HUES64 (cell line): ENCODE measurements around the gene CABP4.

Experiments
- H3K27ac ChIP-seq: 2 replicates; pipeline ENCODE4 v1.7.0; 2013; ENCODE audit warnings: low read depth, low read length, inconsistent platforms
- H3K27me3 ChIP-seq: 2 replicates; pipeline ENCODE4 v1.6.1; 2013; ENCODE audit warnings: mild to moderate bottlenecking, low read length; ENCODE audit not compliant: insufficient read depth
- H3K36me3 ChIP-seq: 2 replicates; pipeline ENCODE4 v1.6.1; 2013; ENCODE audit warnings: mild to moderate bottlenecking, low read length; ENCODE audit not compliant: insufficient read depth
- H3K4me1 ChIP-seq: 2 replicates; pipeline ENCODE4 v1.6.1; 2013; ENCODE audit warnings: mild to moderate bottlenecking, low read length, moderate library complexity; ENCODE audit not compliant: insufficient read depth
- H3K4me3 ChIP-seq: 2 replicates; pipeline ENCODE4 v1.5.1; 2013; ENCODE audit warnings: mild to moderate bottlenecking, low read length, moderate library complexity
- H3K9ac ChIP-seq: 2 replicates; pipeline ENCODE4 v1.6.1; 2013; ENCODE audit warnings: mild to moderate bottlenecking, low read depth, low read length
- H3K9me3 ChIP-seq: 2 replicates; pipeline ENCODE4 v1.6.1; 2013; ENCODE audit warnings: low read depth, low read length; ENCODE audit not compliant: insufficient read depth
- WGBS: fragments of 150-250, 120-280 bp; methylation state at CpG from one replicate; pipeline ENCODE4 v1.1.7; 2013; ENCODE audit warnings: missing lambda C conversion rate; 5-methylcytosine and 5-hydroxymethylcytosine counted together

The CABP4 gene

DNA sequence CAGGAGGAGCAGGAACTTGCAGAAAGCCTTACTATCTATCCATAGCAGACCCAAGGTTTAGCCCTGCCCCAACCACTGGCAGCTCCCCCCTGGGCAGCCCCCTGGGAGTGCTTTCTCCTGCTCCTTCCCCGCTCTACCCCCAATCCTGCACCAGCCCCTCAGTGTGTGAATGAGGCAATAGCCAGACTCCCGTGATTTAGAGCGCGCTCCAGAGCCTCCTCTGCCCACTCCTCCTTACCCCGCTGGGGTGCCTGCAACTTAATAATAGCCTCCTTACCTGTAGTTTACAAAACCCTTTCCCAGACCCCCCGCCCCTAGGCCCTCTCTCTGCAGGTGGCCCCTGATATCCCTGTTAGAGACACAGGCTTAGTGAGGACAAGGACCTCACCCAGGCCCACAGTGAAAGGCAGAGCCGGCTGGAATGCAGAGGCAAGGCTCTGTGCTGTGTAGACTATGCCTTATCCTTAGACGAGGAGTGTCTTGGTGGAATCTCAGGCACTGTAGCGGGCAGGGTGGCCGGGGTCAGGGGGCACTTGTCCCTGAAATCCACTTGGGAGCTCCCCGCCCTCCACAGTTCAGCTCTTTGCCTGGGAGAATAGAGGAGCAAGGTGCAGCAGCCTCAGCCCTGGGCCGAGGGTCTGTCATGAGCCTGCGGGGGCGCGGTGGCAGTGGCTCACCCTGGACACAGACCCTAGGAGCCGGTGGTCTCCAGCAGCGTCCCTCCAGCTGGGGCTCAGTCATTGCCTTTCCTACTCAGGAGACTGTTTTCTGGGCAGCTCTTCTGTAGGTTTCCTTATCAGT is 44.0 kb upstream of the CABP4 start:
- H3K36me3 ChIP-seq, result no peaks in the 10 kb centered on the region
- 82% methylated on average over 17 of the region's 17 CpGs for WGBS
- peaks cover 20% of the 10 kb centered on the region for H3K27me3 ChIP-seq
- peaks cover 5% of the 10 kb centered on the region; the same call in 1 of the 2 replicates for H3K4me1 ChIP-seq
- H3K9ac ChIP-seq, result no peak overlapping the region; the same call in 1 of the 2 replicates
- H3K27ac ChIP-seq, result no peak overlapping the region
- H3K9me3 ChIP-seq, result no peaks in the 10 kb centered on the region
- H3K4me3 ChIP-seq, result no peak overlapping the region

DNA sequence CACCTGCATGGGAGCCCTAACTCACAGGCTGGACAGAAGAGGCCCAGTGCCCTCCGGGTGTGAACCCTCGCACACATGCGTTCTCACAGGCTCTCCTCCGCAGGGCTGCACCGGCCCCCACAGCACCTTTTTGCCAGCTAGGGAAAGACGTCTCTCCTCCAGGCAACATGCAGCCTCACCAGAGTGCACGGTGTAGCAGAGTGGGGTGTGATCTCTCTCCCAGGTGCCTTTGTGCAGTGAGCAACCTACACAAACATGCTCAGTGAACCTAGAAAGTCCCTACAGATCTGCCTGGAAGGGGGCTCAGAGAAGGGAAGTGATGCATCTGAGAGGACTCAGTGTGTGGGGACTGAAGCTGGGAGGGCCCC is 43.4 kb upstream of the CABP4 start:
- 81% methylated on average over 7 of the region's 7 CpGs for WGBS
- Histone ChIP-seq H3K9me3 (no peaks in the 10 kb centered on the region), H3K4me3 (no peak overlapping the region), H3K27ac (no peak overlapping the region), H3K36me3 (no peaks in the 10 kb centered on the region), H3K4me1 (peaks cover 7% of the 10 kb centered on the region; the same call in 1 of the 2 replicates), H3K27me3 (peaks cover 20% of the 10 kb centered on the region), H3K9ac (no peak overlapping the region)

DNA sequence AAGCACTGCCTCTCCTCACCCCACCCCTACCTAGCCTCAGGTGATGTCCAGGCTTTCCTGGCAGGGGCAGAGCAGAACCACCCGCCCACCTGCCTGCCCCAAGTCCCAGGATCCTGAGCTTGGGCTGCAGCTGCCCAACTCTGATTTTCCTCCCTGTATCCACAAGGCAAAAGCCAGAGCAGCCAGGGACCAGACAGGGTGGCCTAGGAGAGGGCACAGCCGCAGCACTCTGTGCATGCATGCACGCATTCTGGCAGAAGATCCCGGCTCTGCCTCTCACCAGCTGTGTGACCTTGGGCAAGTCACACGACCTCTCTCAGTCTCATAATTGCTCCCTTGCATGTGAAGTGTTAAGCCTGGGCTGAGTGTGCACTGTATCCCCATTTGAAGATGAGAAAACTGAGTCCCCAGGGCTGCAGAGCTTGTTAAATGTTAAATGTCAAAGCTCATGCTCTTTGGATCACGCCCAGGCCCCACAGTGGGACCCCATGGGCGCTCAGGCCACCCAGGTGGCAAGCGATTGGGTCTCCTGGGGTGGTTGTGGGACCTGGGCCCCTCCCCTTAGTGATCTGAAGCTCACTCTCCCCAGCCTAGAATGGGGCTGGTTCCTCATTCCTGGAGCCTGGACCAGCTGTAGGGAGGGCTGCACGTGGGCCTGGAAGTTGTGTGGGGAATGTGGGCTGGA is 42.5 kb upstream of the CABP4 start:
- no peak overlapping the region for H3K9ac ChIP-seq
- H3K27me3 ChIP-seq, result peaks cover 20% of the 10 kb centered on the region
- WGBS, result 86% methylated on average over 9 of the region's 9 CpGs
- H3K4me1 ChIP-seq, result peaks cover 8% of the 10 kb centered on the region; the same call in 1 of the 2 replicates
- no peaks in the 10 kb centered on the region for H3K9me3 ChIP-seq
- no peaks in the 10 kb centered on the region for H3K36me3 ChIP-seq
- H3K4me3 ChIP-seq, result no peak overlapping the region
- no peak overlapping the region for H3K27ac ChIP-seq

DNA sequence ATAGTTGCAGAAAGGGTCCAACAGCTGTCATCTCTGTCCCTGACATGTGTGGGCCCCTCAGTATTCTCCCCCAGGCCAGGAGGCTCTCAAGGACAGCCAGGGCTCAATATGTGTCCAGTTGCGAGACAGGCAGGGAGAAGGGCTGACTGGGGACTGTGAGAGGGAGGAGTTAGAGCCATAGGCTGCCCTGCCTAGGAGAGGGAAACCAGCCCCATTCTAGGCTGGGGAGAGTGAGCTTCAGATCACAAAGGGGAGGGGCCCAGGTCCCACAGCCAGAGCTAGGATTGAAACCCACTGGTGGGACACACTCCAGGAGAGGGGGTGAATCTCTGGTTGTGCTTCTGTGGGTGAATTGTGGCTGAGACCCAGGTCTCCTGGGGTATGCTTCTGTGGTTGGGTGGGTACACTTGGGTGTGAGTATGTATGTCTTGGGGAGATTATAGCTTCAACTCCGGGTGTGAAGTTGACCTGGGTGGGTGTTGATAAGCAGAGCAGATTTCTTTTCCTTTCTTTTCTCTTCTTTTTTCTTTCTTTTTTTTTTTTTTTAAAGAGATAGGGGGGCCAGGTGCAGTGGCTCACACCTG is 41.8 kb upstream of the CABP4 start:
- peaks cover 8% of the 10 kb centered on the region; the same call in 1 of the 2 replicates for H3K4me1 ChIP-seq
- H3K9me3 ChIP-seq, result no peaks in the 10 kb centered on the region
- no peak overlapping the region for H3K4me3 ChIP-seq
- no peak overlapping the region for H3K27ac ChIP-seq
- no peaks in the 10 kb centered on the region for H3K36me3 ChIP-seq
- no peak overlapping the region for H3K9ac ChIP-seq
- WGBS, result 80% methylated on average over 1 of the region's 2 CpGs
- peaks cover 20% of the 10 kb centered on the region for H3K27me3 ChIP-seq

DNA sequence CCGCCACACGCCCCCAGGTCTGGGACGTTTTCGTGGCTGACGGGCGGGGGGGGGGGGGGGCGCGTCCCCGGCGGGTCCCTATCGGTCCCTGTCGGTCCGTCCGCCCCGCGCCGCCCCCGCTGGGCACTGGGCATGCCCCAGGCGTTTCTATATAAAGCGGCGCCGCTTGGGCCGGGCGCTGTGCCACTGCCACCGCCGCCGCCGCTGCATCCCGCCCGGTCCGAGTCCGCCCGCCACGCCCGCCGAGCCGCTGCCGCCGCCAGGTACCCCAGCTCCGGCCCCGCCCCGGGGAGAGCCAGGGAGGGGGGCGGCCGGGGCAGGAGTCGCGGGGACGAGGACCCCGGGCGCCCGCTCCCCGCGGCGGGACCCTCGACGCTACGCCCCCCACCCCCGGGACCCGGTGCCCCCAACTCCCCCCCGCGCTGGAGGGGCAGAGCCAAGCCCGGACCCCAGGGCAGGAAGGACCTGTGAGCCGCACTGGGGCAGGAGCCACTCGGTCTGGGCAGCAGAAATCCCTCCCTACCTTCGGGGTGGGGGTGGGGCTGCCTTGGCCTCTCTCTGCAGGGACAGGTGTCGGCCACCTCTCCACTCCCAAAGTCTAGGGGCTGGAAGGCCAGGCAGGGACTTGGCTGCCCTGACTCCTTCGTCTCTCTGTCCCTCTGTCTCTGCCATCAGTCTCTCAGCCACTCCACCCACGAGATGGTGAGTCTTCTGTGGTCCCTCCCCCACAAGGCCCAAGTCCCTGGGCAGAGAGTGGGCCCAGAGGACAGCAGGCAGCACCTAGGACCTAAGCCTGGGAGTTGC is 39.5 kb upstream of the CABP4 start, which contains the start of gene CARNS1:
Gene CARNS1, plus strand, starts transcription at position 178 of the 804 bp plus-strand sequence. Its CDS starts 522 bp downstream, at position 700.
- no peak within 1 kb of the TSS for H3K9ac ChIP-seq
- H3K27ac ChIP-seq, result no peak within 1 kb of the TSS
- no peaks in the 10 kb centered on the region for H3K9me3 ChIP-seq
- WGBS, result 4% methylated on average over 55 of the region's 67 CpGs
- peak within 1 kb of the TSS; percentile 52 for H3K4me3 ChIP-seq
- no peaks in the 10 kb centered on the region for H3K36me3 ChIP-seq
- 0 out of 2 replicates have a peak, but pooled peaks cover 7% of the 10 kb centered on the region for H3K4me1 ChIP-seq
- peaks cover 33% of the 10 kb centered on the region for H3K27me3 ChIP-seq

DNA sequence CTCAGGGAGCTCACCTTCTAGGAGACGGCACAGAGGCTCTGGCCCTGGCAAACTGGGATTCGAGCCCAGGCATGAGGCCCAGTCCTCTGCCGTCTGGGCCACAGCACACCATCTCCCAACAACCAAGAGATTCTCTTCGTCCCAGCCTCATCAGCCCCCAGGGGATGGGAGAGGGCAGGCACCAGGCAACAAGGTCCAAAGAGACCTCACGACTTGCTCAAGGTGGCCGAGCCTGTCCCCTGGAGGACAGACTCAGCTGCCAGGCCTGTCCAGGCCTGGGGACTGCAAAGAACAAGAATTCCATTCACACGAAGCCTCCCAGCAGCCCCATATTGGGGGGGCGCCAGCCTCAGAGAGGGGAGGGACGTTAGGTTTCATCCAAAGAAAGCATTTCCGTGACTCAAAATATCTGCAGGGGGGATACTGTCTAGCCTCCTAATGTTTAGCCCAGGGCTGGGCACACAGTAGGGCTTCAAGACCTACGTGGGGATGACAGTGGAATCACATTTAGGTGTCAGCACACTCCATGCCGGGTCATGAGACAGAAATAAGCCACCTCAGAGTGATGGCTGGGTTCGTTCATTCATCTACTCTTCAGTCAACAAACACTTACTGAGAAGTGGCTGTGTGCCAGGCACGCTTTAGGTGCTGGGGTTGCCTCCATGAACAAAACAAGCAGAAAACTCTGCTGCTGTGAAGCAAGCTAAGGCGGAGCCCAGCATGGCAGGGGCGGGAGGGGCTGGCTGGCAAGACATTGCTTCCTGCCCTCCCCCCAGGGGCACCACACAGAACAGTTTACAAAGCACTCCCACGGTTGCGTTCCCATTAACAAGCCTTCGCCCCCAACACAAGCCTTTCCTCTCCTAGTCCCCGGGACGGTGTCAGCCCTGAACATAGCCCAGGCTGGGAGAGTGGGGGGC is 38.5 kb upstream of the CABP4 start:
- no peaks in the 10 kb centered on the region for H3K36me3 ChIP-seq
- H3K27ac ChIP-seq, result no peak overlapping the region
- H3K9ac ChIP-seq, result no peak overlapping the region
- no peaks in the 10 kb centered on the region for H3K9me3 ChIP-seq
- H3K27me3 ChIP-seq, result peaks cover 31% of the 10 kb centered on the region
- 0 out of 2 replicates have a peak, but pooled peaks cover 7% of the 10 kb centered on the region for H3K4me1 ChIP-seq
- 80% methylated on average over 21 of the region's 21 CpGs for WGBS
- H3K4me3 ChIP-seq, result no peak overlapping the region

DNA sequence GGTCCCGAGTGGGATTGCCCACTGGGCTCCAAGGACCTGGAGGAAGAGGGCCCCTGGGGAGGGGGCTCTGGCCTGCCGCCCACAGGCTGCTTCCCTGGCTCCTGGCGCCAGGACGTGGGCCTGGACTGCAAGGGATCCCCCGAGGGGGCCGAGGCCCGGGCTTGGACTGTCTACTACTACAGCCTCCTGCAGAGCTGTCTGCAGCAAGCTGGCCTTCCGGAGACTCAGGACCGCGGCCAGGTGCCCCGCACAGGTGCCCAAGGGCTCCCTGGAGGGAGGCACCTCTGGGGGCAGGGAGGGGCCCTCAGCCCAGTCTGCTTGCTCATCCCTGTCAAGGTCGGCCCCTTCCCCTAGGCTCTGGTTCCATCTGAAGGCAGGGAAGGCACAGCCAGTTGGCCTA is 37.7 kb upstream of the CABP4 start:
- no peak overlapping the region for H3K9ac ChIP-seq

DNA sequence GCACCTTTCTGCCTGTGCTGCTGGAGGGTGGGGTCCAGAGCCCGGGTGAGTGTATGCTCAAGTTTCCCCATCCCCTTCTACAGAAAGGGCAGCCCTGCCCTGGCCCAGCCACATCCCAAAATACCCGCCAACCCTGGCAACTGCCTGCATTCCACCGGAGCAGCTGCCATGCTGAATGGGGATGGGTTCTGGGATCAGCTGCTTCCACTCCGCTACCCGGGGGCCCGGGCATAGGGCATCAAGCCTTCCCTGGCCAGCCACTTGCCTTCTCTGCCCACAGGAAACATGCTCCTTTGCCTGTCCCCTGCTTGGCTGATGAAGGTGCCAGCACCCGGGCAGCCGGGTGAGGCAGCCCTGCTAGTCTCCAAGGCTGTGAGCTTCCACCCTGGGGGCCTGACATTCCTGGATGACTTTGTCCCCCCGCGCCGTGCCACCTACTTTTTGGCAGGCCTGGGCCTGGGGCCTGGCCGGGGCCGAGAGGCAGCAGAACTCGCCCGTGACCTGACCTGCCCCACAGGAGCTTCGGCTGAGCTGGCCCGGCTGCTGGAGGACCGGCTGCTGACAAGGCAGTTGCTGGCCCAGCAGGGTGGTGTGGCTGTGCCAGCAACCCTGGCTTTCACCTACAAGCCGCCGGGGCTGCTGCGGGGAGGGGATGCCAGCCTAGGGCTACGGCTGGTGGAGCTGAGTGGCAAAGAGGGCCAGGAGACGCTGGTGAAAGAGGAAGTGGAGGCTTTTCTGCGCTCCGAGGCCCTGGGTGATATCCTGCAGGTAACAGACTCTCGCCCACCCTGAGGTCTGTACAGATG is 36.5 kb upstream of the CABP4 start:
- no peaks in the 10 kb centered on the region for H3K36me3 ChIP-seq
- no peak overlapping the region for H3K9ac ChIP-seq
- 0 out of 2 replicates have a peak, but pooled peaks cover 7% of the 10 kb centered on the region for H3K4me1 ChIP-seq
- no peaks in the 10 kb centered on the region for H3K9me3 ChIP-seq
- H3K4me3 ChIP-seq, result no peak overlapping the region
- WGBS, result 92% methylated on average over 26 of the region's 26 CpGs
- peaks cover 24% of the 10 kb centered on the region for H3K27me3 ChIP-seq
- no peak overlapping the region for H3K27ac ChIP-seq

More for the DNA sequence above, 37.7 kb upstream of the CABP4 start:
- H3K9me3 ChIP-seq, result no peaks in the 10 kb centered on the region
- H3K27ac ChIP-seq, result no peak overlapping the region
- H3K27me3 ChIP-seq, result peaks cover 29% of the 10 kb centered on the region
- no peak overlapping the region for H3K4me3 ChIP-seq
- 85% methylated on average over 12 of the region's 12 CpGs for WGBS
- 0 out of 2 replicates have a peak, but pooled peaks cover 7% of the 10 kb centered on the region for H3K4me1 ChIP-seq
- H3K36me3 ChIP-seq, result no peaks in the 10 kb centered on the region

DNA sequence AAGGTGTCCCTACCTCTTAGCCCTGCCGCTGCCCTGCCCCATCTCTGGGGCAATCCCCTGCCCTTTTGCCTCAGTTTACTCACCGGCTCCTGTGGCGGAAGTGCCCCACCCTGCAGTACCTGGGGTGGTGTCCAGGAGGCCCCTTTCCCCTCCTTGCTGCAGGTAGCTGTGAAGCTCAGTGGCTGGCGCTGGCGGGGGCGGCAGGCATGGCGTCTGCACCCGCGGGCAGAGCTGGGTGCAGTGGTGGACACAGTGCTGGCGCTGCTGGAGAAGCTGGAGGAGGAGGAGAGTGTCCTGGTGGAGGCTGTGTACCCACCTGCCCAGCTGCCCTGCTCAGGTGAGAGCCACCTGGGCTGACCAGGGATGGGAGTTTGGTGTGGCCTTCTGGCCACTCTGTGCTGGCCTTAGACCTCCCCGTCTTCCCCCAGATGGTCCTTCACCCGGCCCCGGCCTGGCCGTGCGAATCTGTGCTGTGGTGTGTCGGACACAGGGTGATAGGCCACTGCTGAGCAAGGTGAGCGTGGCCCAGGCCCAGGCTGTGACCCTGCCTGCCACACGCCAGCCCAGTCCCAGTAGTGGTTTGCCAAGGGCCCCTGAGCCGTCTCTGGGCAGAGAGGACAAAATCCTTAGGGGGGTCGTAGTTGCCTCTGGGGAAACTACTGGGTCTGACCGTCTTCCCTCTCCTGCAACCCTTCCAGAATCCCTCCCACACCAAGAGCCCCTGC is 35.7 kb upstream of the CABP4 start:
- Histone ChIP-seq H3K9ac (no peak overlapping the region), H3K4me3 (no peak overlapping the region), H3K4me1 (0 out of 2 replicates have a peak, but pooled peaks cover 7% of the 10 kb centered on the region), H3K36me3 (no peaks in the 10 kb centered on the region), H3K9me3 (no peaks in the 10 kb centered on the region), H3K27ac (no peak overlapping the region), H3K27me3 (peaks cover 21% of the 10 kb centered on the region)
- WGBS, result 96% methylated on average over 21 of the region's 21 CpGs
